Spleen (tissue), 11 donors: ENCODE data around the gene LAMA5. TPM values are rescaled to one million over a fixed set of nuclear protein-coding genes. Genes with fewer than 3 reads are reported as not detected.

Experiments used
- DNase-seq: peaks from one replicate; pipeline ENCODE4 v3.0.0-alpha.2; 2020
- H3K27ac ChIP-seq, 8 donors: fragments of 200-600 bp; sonication (generic) in 7 of 8; 1 replicate in 4 of 8; 2 replicates in 4 of 8; pipeline versions ENCODE4 v1.5.0 to v1.8.0; 2016 to 2021; ENCODE audit warnings: inconsistent platforms in 4 of 8, mild to moderate bottlenecking in 4 of 8, moderate library complexity in 1 of 8
- H3K27me3 ChIP-seq, 7 donors: fragments of 200-600 bp; sonication (generic) in 6 of 7; replicated peaks in 1 of 7; 1 replicate in 4 of 7; 2 replicates in 3 of 7; pipeline versions ENCODE4 v1.5.0 to v1.8.0; 2016 to 2021; ENCODE audit warnings: inconsistent platforms in 3 of 7, mild to moderate bottlenecking in 1 of 7
- H3K36me3 ChIP-seq, 6 donors: fragments of 200-600 bp; sonication (generic) in 5 of 6; 1 replicate in 4 of 6; 2 replicates in 2 of 6; pipeline versions ENCODE4 v1.5.0 to v1.8.0; 2016 to 2021; ENCODE audit warnings: inconsistent platforms in 2 of 6
- H3K4me1 ChIP-seq, 6 donors: fragments of 200-600 bp; sonication (generic) in 5 of 6; 1 replicate in 3 of 6; 2 replicates in 3 of 6; pipeline versions ENCODE4 v1.5.0 to v1.8.0; 2016 to 2021; ENCODE audit warnings: inconsistent platforms in 3 of 6
- H3K4me3 ChIP-seq, 8 donors: fragments of 200-600 bp; sonication (generic) in 7 of 8; 1 replicate in 4 of 8; 2 replicates in 4 of 8; pipeline versions ENCODE4 v1.5.0 to v1.8.0; 2016 to 2021; ENCODE audit warnings: inconsistent platforms in 4 of 8, mild to moderate bottlenecking in 4 of 8, moderate library complexity in 2 of 8
- H3K9me3 ChIP-seq, 8 donors: fragments of 200-600 bp; sonication (generic) in 7 of 8; 1 replicate in 4 of 8; 2 replicates in 4 of 8; pipeline versions ENCODE4 v1.5.0 to v1.8.0; 2016 to 2021; ENCODE audit warnings: inconsistent platforms in 4 of 8
- POLR2A ChIP-seq, 3 donors: fragments of 450-650 bp; IDR thresholded peaks; one replicate each; pipeline ENCODE4 v1.5.1; 2017; ENCODE audit warnings: antibody characterized with exemption in 3 of 3, mild to moderate bottlenecking in 1 of 3
- POLR2AphosphoS5 ChIP-seq, 3 donors: sonication (generic); formaldehyde crosslinking; IDR thresholded peaks; one replicate each; pipeline ENCODE4 v1.5.1; 2017; ENCODE audit warnings: antibody characterized with exemption in 3 of 3
- WGBS, 5 donors: extraction: QIAGEN DNeasy Blood & Tissue Kit in 3 of 5; methylation state at CpG; one replicate each; pipeline versions ENCODE4 v1.1.5 to v1.1.7; 2013 to 2018; 5-methylcytosine and 5-hydroxymethylcytosine counted together
- intact Hi-C: fragments of 100-400 bp; cut with DNase I; formaldehyde crosslinking; loops from one replicate; pipeline ENCODE4 v1.15.0; 2023; ENCODE audit warnings: low total_unique reads
- polyA plus RNA-seq, 3 donors: library from polyadenylated mRNA; stranded (reverse); fragments of 200-250 nt; gene quantifications; one replicate each; pipeline ENCODE4 v1.2.1, GENCODE V29; 2013
- total RNA-seq, 7 donors: library from RNA; depleted of rRNA in 3 of 7; stranded (reverse); fragments of >200 nt in 3 of 7; fragmentation: NEBNext Ultra II Directional in 4 of 7; extraction: Animal tissue kit (Norgen Biotek cat#: 25700) in 4 of 7; gene quantifications; one replicate each; pipeline versions ENCODE4 v1.1.0 to v1.2.1, GENCODE V29; 2016 to 2021
- TF ChIP-seq, protein P1 (sequence below), 11 experiments: fragments of 200-600 bp in 7 of 11; fragments of 450-650 bp in 4 of 11; sonication (generic) in 4 of 11; IDR thresholded peaks in 8 of 11; conservative IDR thresholded peaks in 3 of 11; 1 replicate in 7 of 11; 2 replicates in 4 of 11; pipeline versions ENCODE4 v1.4.0 to v1.8.0; 2016 to 2021; ENCODE audit warnings: antibody characterized with exemption in 11 of 11, inconsistent platforms in 4 of 11, mild to moderate bottlenecking in 1 of 11
- donor health status: healthy with polysubstance abuse.
- donor health status: DM: no; HTN: no; CAD: no; lungs with moderate emphysema.
- donor health status: DM: no; HTN: no; CAD: no.
- donor health status: Bipolar disorder and iron deficiency.
- donor health status: healthy.
- donor health status: DM: no; HTN: no; CAD: no.
- donor health status: DM: yes; HTN: yes; CAD: no.

LAMA5 gene
- total and polyA plus RNA-seq, 10 donors, result 46.5 to 266 (median 115) TPM

- Histone ChIP-seq H3K4me1 (peaks cover 19 to 46% (median 35%) of the 10 kb centered on the region in 6 donors), H3K4me3 (no peak overlapping the region), H3K9me3 (no peaks in the 10 kb centered on the region), H3K27ac (no peak overlapping the region), H3K36me3 (no peaks in the 10 kb centered on the region), H3K27me3 (peaks cover 0 to 17% (median 0%) of the 10 kb centered on the region in 7 donors)
- TF ChIP-seq POLR2AphosphoS5 (IDR thresholded peaks at IDR 0.05) (no peak), POLR2A (IDR thresholded peaks at IDR 0.05) (no peak)
- TF ChIP-seq, protein P1, sequence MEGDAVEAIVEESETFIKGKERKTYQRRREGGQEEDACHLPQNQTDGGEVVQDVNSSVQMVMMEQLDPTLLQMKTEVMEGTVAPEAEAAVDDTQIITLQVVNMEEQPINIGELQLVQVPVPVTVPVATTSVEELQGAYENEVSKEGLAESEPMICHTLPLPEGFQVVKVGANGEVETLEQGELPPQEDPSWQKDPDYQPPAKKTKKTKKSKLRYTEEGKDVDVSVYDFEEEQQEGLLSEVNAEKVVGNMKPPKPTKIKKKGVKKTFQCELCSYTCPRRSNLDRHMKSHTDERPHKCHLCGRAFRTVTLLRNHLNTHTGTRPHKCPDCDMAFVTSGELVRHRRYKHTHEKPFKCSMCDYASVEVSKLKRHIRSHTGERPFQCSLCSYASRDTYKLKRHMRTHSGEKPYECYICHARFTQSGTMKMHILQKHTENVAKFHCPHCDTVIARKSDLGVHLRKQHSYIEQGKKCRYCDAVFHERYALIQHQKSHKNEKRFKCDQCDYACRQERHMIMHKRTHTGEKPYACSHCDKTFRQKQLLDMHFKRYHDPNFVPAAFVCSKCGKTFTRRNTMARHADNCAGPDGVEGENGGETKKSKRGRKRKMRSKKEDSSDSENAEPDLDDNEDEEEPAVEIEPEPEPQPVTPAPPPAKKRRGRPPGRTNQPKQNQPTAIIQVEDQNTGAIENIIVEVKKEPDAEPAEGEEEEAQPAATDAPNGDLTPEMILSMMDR (IDR thresholded peaks at IDR 0.05 in 8 of 11, conservative IDR thresholded peaks at IDR 0.05 in 3 of 11), result no peak
- intact Hi-C loops, result no loop called here
- DNase-seq, result no peak
- 75 to 92% (median 84%) methylated on average over 9 to 19 of the region's 19 CpGs for WGBS, 5 donors
These were observed 43.8 kb upstream of the LAMA5 start for GRCh38 chr20:62410746-62411478.

DNA sequence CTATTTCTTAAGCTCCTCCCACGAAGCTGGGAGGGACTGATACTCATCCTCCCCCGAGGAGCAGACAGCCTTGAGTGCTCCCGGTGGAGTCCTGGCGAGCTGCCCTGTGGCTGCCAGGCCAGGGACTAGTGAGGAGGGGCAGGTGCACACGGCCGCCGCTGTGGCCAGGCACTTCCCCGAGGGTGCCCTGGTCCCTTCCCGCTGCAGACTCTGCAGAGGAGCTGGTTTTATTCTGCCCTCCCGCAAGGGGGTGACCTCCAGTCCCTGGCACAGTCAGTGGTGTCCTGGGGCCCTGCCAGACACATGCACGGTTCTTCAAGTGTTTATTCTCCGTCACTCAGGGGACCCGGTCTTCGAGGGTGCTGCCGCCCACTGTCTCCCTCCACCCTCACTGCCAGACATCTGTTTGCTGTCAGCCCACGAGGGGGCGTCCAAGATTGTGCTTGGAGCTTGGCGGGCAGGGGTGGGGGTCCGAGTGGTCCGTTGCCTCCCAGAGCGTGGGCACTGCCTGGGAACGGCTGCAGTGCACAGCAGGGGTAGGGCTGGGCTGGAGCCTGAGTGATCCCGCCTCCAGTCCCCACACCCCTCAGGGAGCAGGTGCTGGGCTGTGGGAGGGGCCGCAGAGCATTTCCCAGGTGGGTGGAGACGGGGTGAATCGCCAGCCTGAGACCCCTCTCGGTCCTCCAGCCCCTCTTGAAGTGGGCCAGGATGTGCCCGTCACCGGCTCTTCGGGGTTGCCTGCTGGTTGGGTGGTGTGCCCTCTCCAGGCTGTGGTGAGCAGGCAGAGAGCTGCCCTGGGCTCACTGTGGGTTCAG lies 43.0 kb upstream of the LAMA5 start:
- intact Hi-C loops, result no loop called here
- TF ChIP-seq POLR2AphosphoS5 (IDR thresholded peaks at IDR 0.05), result peak in 2 of 3 donors; percentile 40 to 41
- no peak for TF ChIP-seq POLR2A (IDR thresholded peaks at IDR 0.05)
- TF ChIP-seq, protein P1 (IDR thresholded peaks at IDR 0.05 in 8 of 11, conservative IDR thresholded peaks at IDR 0.05 in 3 of 11), result peak in 9 of 11 experiments; percentile 32 to 66 (median 51)
- Histone ChIP-seq H3K4me1 (peaks cover 24 to 53% (median 43%) of the 10 kb centered on the region in 6 donors), H3K4me3 (peak overlapping the region in 2 of 8 donors; percentile 4 to 49), H3K9me3 (no peaks in the 10 kb centered on the region), H3K36me3 (no peaks in the 10 kb centered on the region), H3K27ac (peak overlapping the region in 1 of 8 donors; percentile 9), H3K27me3 (peaks cover 0 to 10% (median 0%) of the 10 kb centered on the region in 7 donors)
- no peak for DNase-seq
- 6 to 14% (median 8%) methylated on average over 22 to 30 of the region's 30 CpGs for WGBS, 5 donors

GRCh38 chr20:62409086-62409853 lies 42.2 kb upstream of the LAMA5 start:
- peaks cover 24 to 62% (median 50%) of the 10 kb centered on the region in 6 donors for H3K4me1 ChIP-seq
- intact Hi-C loops, result no loop called here
- H3K9me3 ChIP-seq, result no peaks in the 10 kb centered on the region
- peak overlapping the region in 1 of 8 donors; percentile 9 for H3K27ac ChIP-seq
- DNase-seq, result no peak
- peak overlapping the region in 1 of 8 donors; percentile 49 for H3K4me3 ChIP-seq
- WGBS, 5 donors, result 87 to 92% (median 91%) methylated on average over 9 to 12 of the region's 12 CpGs
- no peak for TF ChIP-seq POLR2AphosphoS5 (IDR thresholded peaks at IDR 0.05)
- TF ChIP-seq, protein P1 (IDR thresholded peaks at IDR 0.05 in 8 of 11, conservative IDR thresholded peaks at IDR 0.05 in 3 of 11), result no peak
- TF ChIP-seq POLR2A (IDR thresholded peaks at IDR 0.05), result no peak
- H3K27me3 ChIP-seq, result peaks cover 0 to 1% (median 0%) of the 10 kb centered on the region in 7 donors
- no peaks in the 10 kb centered on the region for H3K36me3 ChIP-seq
